ENCODE measurements around the gene ENPP7.

- TF ChIP-seq CTCF (IDR thresholded peaks at IDR 0.05; ENCODE audit: low read depth, low read length) = no peak
- TF ChIP-seq EZH2phosphoT487 (IDR thresholded peaks at IDR 0.05; ENCODE audit: low read depth) = no peak
Measured at GRCh38 chr17:79704691-79705090, 26.1 kb upstream of the ENPP7 start.
